ENCODE data around the gene URB1.
"Not testable (repeated sequence)": the region's sequence is repeated elsewhere in the genome, so short reads cannot be mapped to it uniquely, and the experiment has no call there.

The URB1 gene

DNA sequence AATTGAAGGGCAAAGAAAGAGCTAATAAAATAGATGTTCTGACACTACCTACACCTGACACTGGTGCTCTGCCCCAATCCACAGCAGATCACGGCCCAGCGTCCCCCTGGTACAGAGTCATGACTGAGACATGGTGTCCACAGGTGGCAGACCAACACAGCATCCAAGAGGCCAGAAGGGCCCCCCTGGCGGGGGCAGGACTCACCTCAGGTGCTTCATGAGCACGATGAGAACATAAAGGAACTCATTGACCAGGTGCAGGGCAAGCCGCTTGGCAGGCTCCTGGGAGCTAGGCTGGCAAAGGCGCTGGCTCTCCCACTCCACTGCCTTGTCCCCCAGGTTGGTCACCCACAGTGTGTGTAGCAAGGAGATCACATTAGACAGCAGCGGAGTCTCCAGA, 73.8 kb downstream of the URB1 start:
- no peak for DNase-seq (ENCODE audit: low spot score)

DNA sequence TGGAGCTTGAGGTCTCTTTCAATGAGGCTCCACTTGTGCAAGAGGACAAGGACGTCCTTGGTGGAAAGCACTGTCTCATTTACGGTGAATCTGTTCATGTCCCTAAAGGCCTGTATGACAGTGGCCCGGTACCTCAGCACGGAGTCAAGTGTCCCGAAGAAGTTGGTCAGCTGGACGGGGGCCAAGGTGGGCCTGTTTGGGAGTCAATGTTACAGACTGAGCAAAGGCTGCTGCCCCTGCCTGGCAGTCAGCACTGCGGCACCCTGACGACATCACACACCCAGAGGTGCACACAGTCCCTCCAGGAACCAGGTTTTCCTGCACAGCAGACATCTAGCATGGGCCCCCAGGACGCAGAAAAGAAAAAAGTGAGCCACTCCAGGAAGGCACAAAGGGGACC, 75.1 kb downstream of the URB1 start:
- DNase-seq (ENCODE audit: low spot score) = no peak

DNA sequence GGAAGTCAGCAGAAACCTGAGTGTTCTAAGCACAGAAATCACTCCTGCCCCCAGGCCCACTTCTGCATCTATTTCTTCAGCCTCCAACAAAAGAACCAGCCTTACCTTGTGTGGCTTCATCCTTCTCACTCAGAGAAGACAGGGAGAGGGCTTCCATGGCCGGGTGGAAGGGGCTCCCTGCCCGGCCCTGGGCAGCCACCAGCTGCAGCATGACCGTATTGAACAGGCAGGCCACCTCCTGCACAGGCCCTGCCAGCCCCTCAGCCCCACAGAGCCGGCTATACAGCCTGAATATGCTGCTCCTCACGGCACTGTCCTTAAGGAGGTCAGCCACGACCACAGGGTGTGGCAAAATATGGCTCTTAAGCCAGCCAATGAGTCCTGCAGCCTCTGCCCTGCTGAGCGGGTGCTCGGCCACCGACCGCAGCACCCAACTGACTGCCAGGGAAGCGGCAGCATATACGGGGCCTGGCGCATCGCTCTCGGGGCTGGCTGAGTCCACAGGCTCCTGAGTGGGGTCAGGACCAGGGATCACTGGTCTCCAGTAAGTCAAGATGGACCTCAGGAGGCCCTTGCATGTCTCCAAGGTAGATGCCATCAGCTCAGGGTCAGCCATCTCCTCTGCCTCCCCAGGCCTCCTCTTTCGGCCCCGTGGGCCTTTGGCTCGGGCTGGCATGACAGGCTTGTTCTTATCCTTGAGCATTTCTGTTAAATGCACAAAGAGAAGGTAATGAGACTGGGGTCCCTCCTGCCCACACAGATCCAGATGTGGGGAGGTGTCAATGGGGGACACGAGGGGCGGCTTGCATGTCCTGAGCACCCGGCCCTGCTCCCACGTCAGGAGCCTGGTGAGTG, 76.2 kb downstream of the URB1 start:
- DNase-seq (ENCODE audit: low spot score) = no peak

DNA sequence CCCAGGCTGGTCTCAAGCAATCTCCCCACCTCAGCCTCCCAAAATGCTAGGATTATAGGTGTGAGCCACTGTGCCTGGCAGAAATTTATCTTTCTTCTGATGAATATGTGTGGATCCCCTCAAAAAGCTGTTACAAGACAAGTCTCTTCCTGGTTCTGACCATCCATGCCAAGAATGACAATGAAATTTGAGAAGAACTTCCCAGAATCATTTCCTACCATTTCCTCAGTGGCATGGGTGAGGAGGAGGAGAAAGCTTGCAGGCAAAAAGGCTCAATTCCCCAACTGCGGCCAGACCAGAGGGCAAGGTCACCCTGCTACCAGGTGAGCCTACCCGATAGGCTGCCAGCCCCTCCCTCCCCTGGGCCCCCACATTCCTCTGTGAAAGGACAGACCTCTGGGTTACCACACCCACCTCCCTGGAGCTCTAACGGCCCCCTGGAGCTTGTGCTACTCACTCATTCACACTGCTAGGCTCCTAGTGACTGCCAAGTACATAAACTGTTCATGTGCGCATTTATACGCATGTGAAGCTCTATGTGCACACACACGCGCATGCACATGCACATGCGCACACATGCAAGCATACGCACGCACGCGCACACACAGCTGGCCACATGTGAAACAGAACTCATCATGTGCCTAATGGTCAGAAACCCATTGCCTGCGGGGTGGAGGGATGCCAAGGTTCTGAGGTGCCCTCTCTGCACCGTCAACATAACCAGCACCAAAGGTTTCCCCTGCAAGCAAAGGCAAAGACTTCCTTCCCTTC, 77.1 kb downstream of the URB1 start:
- DNase-seq (ENCODE audit: low spot score) = no peak

DNA sequence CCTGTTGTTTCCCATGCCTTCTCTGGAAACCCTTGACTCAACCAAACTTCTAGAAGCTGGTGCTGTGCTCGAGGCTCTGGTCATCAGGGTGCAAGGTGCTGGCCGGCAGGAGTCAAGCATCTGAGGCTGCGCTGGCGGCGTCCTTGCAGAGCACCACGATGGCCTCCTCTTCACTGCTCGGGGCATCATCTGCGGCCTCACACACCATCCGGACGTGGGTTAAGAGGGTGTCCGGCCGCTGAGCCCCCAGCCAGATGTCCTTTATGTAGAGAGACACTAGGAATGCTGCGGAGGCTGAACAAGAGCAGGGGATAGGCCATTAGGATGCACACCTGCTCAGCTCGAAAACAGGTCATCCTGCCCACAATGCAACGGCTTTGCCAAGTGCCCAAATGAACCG, 78.0 kb downstream of the URB1 start:
- DNase-seq (ENCODE audit: low spot score) = no peak

DNA sequence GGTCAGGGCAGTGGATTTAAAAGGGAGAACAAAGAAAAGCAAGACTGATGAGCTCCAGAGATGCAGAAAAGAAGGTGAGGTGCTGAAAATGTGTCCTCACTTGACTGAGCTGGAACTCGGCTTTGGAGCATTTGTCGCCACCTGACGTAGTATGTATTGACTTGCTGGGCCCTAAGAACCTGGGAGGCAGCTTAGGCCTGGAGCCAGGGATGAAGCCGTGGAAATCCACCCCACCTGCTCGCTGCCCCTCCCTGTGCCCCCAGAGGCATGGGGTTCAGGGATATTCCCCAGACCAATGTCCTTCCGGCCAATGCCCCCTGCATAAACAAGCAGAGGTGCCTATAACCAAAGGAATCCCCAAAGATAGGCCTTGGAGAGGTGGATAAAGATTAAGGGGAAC, 79.8 kb downstream of the URB1 start:
- DNase-seq (ENCODE audit: low spot score) = no peak

DNA sequence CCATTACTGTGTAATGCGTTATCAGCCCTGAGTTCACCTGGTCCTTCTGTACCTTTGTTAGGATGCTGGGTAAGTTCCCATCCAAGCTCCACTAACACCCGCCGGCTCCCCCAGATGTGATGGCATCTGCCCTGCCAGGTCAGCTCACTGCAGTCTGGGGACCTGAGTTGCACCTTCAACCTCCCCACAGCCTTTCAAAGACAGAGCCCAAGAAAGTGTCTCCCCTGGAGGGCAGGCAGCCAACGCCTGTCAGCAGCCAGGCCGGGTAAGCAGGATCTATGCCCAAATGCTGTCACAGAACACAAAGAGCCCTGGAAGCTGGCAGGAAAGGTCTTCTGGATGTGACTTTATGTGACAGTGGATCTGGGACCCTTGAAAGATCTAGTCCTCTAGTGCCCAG, 80.5 kb downstream of the URB1 start:
- DNase-seq (ENCODE audit: low spot score) = no peak

DNA sequence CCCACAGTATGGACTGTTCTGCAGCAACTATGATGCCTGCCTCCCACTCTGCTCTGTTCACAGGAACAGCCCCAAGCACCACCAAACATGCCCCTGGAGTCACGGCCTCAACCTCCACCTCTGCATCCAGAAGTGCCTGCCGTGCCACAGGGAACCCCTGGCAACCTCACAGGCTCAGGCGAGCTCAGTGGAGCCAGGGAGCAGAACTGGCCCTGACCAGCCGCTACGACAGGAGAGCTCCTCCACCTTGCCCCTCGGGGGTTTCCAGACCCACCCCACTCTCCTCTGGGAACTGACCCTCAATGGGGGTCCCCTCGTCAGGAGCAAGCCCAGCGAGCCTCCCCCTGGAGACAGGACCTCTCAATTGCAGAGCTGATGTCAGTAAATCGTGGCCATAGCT, 81.2 kb downstream of the URB1 start:
- no peak for DNase-seq (ENCODE audit: low spot score)

DNA sequence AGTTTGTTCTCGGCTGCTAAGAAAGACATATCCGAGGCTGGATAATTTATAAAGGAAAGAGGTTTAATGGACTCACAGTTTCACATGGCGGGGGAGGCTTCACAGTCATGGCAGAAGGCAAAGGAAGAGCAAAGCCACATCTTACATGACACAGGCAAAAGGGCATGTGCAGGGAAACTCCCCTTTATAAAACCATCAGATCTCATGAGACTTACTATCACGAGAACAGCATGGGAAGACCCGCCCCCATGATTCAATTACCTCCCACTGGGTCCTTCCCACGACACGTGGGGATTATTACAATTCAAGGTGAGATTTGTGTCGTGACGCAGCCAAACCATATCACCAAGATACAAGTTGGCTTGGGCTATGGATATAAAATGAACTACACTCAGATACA, 81.8 kb downstream of the URB1 start:
- DNase-seq (ENCODE audit: low spot score) = not testable (repeated sequence)

DNA sequence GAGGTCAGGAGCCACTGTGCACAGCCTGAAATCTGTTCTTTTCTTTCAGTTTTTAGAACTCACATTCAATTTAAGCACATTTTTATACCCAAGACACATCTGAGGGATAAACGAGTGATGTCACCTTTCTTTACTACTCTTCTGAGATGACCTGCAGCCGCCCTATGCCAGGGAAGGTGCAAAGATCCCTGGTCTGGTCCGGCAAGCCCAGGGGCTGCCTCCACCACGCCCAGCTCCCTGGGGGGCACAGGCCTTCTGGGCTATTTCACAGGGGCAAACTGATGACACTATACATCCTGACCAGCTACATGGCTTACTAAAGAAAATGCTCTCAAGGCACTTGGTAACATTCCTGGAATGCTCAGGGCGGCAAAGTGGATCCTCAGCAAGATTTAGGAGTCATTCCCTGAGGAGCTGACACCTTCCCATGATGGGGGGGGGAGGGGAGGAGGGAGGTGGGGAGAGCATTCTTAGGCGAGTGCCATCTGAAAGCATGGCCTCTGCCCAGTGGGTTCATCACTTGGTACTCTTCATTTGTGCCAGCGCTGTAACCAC, 82.8 kb downstream of the URB1 start:
- DNase-seq (ENCODE audit: low spot score) = no peak

DNA sequence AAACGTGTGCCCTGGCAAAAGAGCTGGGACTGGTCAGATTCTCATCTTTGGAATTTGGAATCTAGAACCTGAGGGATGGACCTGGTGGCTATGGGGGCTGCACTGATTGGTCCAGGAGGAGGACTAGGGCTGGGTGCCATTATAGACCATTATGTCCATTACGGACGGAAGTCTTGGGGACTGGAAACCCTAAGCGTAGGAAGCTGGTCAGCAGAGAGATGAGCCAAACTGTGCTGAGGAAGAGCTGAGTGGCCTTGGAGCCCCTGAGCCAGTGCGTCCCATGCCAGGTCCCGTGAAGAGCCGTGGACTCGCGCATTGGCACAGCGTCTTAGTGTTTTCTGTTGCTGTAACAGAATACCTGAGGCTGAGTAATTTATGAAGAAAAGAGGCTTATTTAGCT, 84.1 kb downstream of the URB1 start:
- no peak for DNase-seq (ENCODE audit: low spot score)

DNA sequence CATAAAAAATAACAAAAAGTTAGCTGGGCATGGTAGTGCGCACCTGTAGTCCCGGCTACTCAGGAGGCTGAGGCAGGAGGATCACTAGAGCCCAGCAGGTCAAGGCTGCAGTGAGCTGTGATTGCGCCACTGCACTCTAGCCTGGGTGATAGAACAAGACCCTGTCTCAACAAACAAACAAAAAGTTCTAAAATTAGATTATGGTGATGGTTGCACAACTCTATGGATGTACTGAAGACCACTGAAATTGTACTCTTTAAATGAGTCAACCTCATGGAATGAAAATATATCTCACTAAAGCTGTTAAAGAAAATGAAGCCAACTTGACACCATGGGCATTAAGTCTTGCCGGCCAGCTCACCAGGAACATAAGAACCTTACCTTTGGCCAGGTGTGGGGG, 85.1 kb downstream of the URB1 start:
- no peak for DNase-seq (ENCODE audit: low spot score)

DNA sequence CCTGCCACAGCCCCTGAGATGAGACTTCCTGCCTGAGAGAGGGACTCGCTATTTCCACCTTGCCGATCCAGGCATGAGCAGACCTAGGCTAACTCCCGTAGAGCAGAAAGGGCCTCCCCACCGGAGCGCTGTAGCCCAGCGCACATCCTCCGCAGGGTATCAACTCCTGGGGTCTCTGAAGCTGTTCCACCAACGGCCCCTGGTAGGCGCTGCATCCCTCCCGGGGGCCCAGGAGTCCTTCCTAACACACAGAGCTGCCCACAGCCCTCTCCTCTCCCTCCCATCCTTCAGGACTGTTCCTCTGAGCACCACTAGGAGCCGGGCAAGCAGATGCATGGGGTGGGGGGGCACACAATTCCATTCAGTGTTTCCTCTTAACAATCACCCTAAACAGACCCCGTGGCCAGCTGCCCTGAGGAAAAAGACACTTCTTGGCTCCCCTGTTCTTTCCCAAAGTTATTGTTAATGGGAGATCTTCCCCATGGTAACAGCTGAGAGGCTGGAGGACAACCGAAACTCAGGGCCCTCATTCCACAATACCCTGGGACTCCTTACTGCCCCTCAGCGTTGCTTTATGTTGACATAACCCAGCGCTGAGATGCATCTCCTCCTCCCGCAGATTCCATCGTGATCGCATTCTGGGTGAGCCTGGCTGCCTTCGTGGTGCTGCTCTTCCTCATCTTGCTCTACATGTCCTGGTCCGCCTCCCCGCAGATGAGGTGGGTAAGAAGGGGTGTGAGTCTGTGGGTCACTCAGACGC, 86.6 kb downstream of the URB1 start:
- peak; percentile 26 for DNase-seq (ENCODE audit: low spot score)

DNA sequence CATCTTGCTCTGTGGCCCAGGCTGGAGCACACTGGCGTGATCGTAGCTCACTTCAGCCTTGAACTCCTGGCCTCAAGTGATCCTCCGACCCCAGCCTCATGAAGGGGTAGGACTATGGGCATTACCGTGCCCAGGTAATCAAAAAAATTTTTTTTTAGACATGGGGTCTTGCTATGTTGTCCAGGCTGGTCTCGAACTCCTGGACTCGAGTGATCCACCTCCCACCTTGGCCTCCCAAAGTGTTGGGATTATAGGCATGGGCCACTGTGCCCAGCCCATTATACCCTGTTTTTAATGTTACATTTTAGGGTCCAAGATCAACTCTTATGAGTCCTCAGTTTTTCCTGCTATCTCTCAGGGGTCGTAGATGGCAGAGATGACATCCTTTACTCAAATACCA, 87.8 kb downstream of the URB1 start:
- no peak for DNase-seq (ENCODE audit: low spot score)

DNA sequence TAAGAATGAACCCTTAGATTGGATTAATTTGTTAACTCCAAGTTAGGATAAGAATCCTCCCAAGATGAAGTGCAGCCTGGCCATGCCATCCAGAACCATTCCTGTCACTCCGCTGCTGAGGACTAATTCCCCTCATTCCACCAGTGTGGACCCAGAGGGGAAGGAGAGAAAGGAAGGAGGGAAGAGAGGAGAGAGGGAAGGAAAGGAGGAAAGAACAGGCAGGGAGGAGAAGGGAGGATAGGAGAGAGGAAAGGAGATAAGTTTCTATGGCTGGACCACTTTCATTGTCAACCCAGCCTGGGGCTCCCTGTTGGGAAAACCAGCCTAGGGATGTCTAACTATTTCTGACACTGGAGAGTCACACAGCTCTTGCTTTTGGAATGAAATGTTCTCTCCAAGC, 89.4 kb downstream of the URB1 start:
- DNase-seq (ENCODE audit: low spot score) = no peak

DNA sequence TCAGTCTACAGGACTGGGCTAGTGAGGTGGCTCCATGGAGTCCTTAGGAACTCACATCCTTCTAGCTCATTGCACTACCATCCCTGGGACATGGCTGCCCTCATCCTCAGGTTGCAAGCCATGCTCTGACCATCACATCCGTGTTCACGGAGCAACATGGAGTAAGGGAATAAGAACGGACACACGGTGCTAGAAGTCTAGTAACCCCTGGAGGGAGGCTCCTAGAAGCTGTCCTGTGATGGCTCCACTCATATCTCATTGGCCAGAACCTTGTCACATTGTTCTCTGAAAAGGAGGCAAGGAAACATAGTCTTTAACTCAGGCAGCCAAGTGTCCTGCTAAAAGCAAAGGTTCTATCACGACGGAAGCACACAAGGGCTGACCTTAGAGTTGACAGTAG, 90.3 kb downstream of the URB1 start:
- DNase-seq (ENCODE audit: low spot score) = no peak

DNA sequence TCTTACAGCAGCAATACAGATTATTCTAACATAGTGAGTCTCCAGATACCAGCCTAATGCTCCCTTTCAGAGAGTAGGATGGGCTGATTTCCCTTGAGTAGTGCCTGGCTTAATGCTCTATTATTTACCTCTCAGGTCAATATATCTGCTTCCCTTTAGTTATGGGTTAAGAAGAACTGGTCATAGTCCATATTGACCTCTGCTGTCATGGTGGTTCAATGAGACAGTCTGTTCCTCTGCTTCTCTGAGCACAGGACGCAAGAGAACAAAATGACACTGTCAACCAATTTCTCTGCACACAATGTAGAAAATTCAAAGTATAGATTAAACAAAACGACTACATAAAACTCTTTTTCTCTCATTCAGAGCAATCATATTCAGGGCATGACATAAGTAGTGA, 91.2 kb downstream of the URB1 start:
- DNase-seq (ENCODE audit: low spot score) = no peak

DNA sequence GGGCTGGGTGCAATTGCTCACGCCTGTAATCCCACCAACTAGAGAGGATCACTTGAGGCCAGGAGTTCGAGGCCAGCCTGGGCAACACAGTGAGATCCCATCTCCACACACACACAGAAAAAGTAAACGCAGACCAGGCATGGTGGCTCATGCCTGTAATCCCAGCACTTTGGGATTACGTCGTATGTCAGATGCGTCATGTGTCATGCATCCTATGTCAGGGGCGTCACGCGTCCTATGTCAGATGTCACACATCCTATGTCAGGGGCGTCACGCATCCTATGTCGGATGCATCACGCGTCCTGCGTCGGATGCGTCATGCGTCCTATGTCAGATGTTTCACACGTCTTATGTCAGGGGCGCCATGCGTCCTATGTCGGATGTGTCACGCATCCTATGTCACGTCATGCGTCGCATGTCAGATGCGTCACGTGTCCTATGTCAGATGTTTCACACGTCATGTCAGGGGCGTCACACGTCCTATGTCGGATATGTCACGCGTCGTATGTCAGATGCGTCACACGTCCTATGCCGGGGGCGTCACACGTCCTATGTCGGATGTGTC, 92.6 kb downstream of the URB1 start:
- DNase-seq (ENCODE audit: low spot score) = no peak

DNA sequence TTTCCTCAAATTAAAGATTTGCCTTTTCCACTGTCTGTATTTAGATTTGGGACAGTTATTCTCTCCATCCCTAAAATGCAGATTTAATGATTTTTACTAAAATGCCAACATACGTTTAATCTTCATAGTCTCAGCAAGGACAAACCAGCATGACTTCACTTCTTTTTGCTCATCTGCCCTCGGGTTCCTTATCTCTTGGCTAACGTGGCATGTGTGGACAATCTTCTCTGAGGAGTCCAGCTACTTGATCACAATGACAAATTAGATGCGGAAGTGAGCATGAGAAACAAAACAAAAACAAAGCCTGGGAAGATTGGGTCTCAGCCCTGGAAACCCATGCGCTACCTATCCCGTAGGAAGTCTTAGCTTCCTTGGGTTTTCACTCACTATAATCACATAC, 93.1 kb downstream of the URB1 start:
- no peak for DNase-seq (ENCODE audit: low spot score)

DNA sequence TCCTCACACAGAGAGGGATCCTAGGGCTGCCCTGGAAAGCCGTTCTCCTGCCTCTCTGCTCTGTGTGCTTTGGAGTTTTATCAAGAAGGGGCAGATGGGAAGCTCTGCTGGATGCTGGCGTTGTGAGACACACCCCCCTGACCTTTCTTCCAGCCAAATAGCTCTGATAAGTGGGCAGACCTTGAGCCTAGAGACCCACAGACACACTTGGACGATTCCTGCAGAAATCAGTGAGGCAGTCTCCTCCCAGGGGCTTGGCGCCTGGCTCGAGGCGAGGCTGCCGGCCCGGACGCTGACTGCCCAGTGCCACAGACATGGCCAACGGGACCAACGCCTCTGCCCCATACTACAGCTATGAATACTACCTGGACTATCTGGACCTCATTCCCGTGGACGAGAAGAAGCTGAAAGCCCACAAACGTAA, 94.1 kb downstream of the URB1 start, which contains the start of gene MRAP:
Gene MRAP (plus strand): TSS at position 198 of the 424 bp plus-strand sequence. CDS start 117 bp downstream, at position 315.
- no peak for DNase-seq (ENCODE audit: low spot score)

DNA sequence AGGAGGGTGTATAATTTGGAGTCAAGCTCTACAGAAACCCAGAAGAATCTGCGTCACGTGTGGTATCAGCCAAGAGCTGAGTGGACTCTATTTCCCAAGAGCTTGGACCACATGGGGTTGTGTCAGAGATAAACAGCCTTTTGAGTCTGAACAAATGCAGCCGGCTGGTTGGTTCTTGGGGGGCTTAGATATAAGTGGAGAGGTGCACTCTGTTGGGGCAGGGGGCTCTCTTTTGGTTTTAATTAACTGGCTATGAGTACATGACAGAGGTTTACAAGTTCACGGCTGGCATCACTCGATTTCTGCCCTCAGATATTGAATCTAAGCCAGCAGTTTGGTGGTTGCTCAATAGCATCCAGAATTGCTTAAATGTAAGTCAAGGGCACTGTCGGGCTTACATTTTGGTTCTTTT, 94.7 kb downstream of the URB1 start:
- no peak for DNase-seq (ENCODE audit: low spot score)

DNA sequence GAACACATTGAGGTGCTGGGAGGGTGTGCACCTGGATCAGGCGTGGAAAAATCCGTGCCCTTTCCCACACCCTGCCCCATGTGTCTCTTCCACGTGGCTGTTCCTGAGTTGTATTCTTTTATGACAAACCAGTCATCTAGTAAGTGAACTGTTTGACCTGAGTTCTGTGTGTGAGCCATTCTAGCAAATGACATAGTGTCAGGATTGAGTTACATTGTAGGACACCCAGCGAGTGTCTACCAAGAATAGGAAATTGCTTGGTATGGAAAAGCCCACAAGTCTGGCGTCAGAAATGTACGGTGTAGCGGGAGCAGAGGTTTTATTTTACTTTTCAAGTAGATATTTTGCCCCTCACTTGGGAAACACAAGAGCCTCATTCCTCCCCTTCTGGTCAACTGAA, 95.4 kb downstream of the URB1 start:
- DNase-seq (ENCODE audit: low spot score) = no peak
